B cell (primary cell): ENCODE results near the gene ABHD1. TPM values are rescaled to one million over a fixed set of nuclear protein-coding genes. Genes with fewer than 3 reads are reported as not detected.

Experiments
- ATAC-seq: fragments of 200-7000 bp; cut with Tn5 transposase; one replicate; pipeline ENCODE4 v1.10.0; 2021; ENCODE audit warnings: low read depth, mild to moderate bottlenecking, moderate number of reproducible peaks, moderate library complexity
- CTCF ChIA-PET: fragments of 350-600 bp; sonication (Branson Sonifier 250); formaldehyde crosslinking; loops from one replicate; lab custom pipeline; 2021; ENCODE audit warnings: antibody characterized with exemption, inconsistent platforms; lab: Charles Lee
- POLR2A ChIA-PET: fragments of 350-600 bp; sonication (Branson Sonifier 250); formaldehyde crosslinking; loops from one replicate; lab custom pipeline; 2021; ENCODE audit warnings: antibody characterized with exemption; lab: Charles Lee
- DNase-seq: peaks from one replicate; pipeline ENCODE4 v3.0.0; 2013
- H2AFZ ChIP-seq: 2 replicates; pipeline ENCODE4 v1.6.1; 2012; ENCODE audit warnings: mild to moderate bottlenecking, low read depth, low read length; ENCODE audit not compliant: insufficient read depth, poor library complexity, severe bottlenecking
- H3K27ac ChIP-seq, 2 donors: 1 replicate in 1 of 2; 2 replicates in 1 of 2; pipeline ENCODE4 v1.5.1; 2012 to 2013; ENCODE audit warnings: low read length in 2 of 2, mild to moderate bottlenecking in 2 of 2, moderate library complexity in 1 of 2
- H3K27me3 ChIP-seq, 4 experiments: fragments of 200-600 bp in 1 of 4; sonication (generic) in 1 of 4; replicated peaks in 1 of 4; 1 replicate in 2 of 4; 2 replicates in 2 of 4; pipeline versions ENCODE4 v1.6.1 to v1.7.0; 2013 to 2016; ENCODE audit warnings: low read length in 3 of 4, mild to moderate bottlenecking in 2 of 4, mixed read lengths in 1 of 4, moderate library complexity in 1 of 4; ENCODE audit not compliant: insufficient read depth in 4 of 4, control insufficient read depth in 3 of 4; ENCODE audit errors: control extremely low read depth in 1 of 4
- H3K36me3 ChIP-seq, 2 experiments: replicated peaks in 1 of 2; 1 replicate in 1 of 2; 2 replicates in 1 of 2; pipeline versions ENCODE4 v1.6.1 to v1.7.1; 2013; ENCODE audit warnings: low read length in 1 of 2; ENCODE audit not compliant: insufficient read depth in 2 of 2, control insufficient read depth in 1 of 2; ENCODE audit errors: control extremely low read depth in 1 of 2, extremely low read depth in 1 of 2
- H3K4me1 ChIP-seq, 2 donors: fragments of 200-600 bp in 1 of 2; sonication (generic) in 1 of 2; 1 replicate in 1 of 2; 2 replicates in 1 of 2; pipeline versions ENCODE4 v1.5.1 to v1.6.1; 2013 to 2017; ENCODE audit warnings: low read length in 2 of 2; ENCODE audit not compliant: control insufficient read depth in 2 of 2, insufficient read depth in 2 of 2
- H3K4me2 ChIP-seq: replicated peaks from 2 replicates; pipeline ENCODE3; 2012; ENCODE audit warnings: mild to moderate bottlenecking, low read depth, low read length; ENCODE audit not compliant: poor library complexity, severe bottlenecking
- H3K4me3 ChIP-seq, 5 experiments: fragments of 200-600 bp in 1 of 5; sonication (generic) in 1 of 5; 1 replicate in 3 of 5; 2 replicates in 2 of 5; pipeline versions ENCODE4 v1.5.1 to v1.7.0; 2011 to 2016; ENCODE audit warnings: low read length in 4 of 5, mild to moderate bottlenecking in 4 of 5, low read depth in 2 of 5, control low read depth in 1 of 5, moderate library complexity in 1 of 5; ENCODE audit not compliant: insufficient read depth in 1 of 5; ENCODE audit errors: control extremely low read depth in 1 of 5, extremely low read depth in 1 of 5
- H3K79me2 ChIP-seq: fragments of 200-600 bp; sonication (generic); one replicate; pipeline ENCODE4 v1.6.0; 2016; ENCODE audit warnings: low read length; ENCODE audit not compliant: control insufficient read depth, insufficient read depth
- H3K9ac ChIP-seq: fragments of 200-600 bp; sonication (generic); 2 replicates; pipeline ENCODE4 v1.6.1; 2017; ENCODE audit warnings: mild to moderate bottlenecking, low read length, moderate library complexity
- H3K9me3 ChIP-seq, 3 donors: one replicate each; pipeline versions ENCODE4 v1.6.1 to v1.7.1; 2013; ENCODE audit warnings: low read length in 2 of 3; ENCODE audit not compliant: control insufficient read depth in 2 of 3, insufficient read depth in 1 of 3; ENCODE audit errors: control extremely low read depth in 1 of 3
- H4K20me1 ChIP-seq: 2 replicates; pipeline ENCODE4 v1.6.0; 2012; ENCODE audit warnings: mild to moderate bottlenecking, low read length; ENCODE audit not compliant: insufficient read depth, control insufficient read depth, poor library complexity, severe bottlenecking
- H3K27ac Mint-ChIP-seq: one replicate; pipeline ENCODE4 v1.8.0; 2021; ENCODE audit warnings: mixed read lengths
- H3K27me3 Mint-ChIP-seq: one replicate; pipeline ENCODE4 v1.8.0; 2021; ENCODE audit warnings: mixed read lengths
- H3K4me1 Mint-ChIP-seq: one replicate; pipeline ENCODE4 v1.8.0; 2021; ENCODE audit warnings: mixed read lengths
- H3K4me3 Mint-ChIP-seq: one replicate; pipeline ENCODE4 v1.8.0; 2021; ENCODE audit warnings: mixed read lengths
- H3K9me3 Mint-ChIP-seq: one replicate; pipeline ENCODE4 v1.8.0; 2022; ENCODE audit warnings: mixed read lengths; ENCODE audit not compliant: insufficient read depth
- EZH2 ChIP-seq: IDR thresholded peaks from 2 replicates; pipeline ENCODE4 v1.6.1; 2012; ENCODE audit warnings: borderline replicate concordance, low read depth, mild to moderate bottlenecking, moderate library complexity, low read length; ENCODE audit not compliant: insufficient read depth, poor library complexity, severe bottlenecking
- WGBS: methylation state at CpG from one replicate; pipeline ENCODE4 v1.1.5; 2013; ENCODE audit warnings: missing lambda C conversion rate; ENCODE audit not compliant: insufficient coverage; 5-methylcytosine and 5-hydroxymethylcytosine counted together
- intact Hi-C: fragments of 100-400 bp; cut with micrococcal nuclease; formaldehyde crosslinking; loops from one replicate; pipeline ENCODE4 v1.10.0; 2022
- polyA plus RNA-seq: library from polyadenylated mRNA; depleted of rRNA; stranded (reverse); fragments of >200 nt; gene quantifications from 2 replicates; pipeline ENCODE4 v1.2.3, GENCODE V29; 2012
- total RNA-seq, 2 donors: library from RNA; stranded (reverse); fragments of 120-200 nt in 1 of 2; gene quantifications; 1 replicate in 1 of 2; 2 replicates in 1 of 2; pipeline versions ENCODE4 v1.2.3 to v1.2.4, GENCODE V29; 2013 to 2022
- TF ChIP-seq, protein P1 (sequence below): fragments of 200-600 bp; IDR thresholded peaks from one replicate; pipeline ENCODE4 v1.8.0; 2022; ENCODE audit warnings: antibody characterized with exemption, mild to moderate bottlenecking

ABHD1 gene
- total and polyA plus RNA-seq, 2 donors (not counting 1 experiment from before 2014, with no cell fraction given), result 1.5 to 2.7 TPM

DNA sequence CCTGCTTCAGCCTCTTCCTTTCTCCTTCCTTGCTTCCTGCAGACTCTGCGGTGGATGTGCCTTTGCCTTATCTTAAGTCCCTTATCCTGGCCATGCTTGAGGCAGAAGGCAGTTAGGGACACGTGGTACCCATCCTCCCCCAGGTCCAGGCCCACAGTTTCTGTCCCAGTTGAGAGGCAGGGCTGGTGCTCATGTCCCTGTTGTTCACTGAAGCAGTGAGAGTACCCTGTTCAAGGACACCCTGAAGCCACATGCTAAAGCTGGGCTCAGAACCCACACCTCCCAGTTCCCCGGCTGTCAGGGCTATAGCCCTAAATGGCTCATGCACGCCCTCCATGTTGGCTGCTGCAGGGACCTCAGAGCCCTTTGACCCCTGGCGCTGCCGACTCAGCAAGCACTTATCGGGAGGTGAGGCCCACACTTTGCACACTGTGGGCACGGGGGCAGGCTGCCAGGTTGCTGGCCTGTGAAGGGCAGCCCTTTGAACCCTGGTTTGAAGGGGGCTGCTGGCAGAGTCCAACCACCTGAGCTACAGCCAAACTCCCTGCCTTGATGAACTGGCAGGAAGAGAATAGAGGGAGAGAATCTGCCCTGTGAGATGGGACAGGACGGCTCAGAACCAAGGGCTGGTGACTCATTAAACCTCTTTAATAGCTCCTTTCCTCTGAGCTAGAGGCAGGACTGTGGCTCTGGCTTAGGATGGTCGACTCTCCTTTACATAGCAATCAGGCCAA, 30.8 kb upstream of the ABHD1 start:
- POLR2A ChIA-PET, result no interaction called here
- no peaks in the 10 kb centered on the region for H3K27me3 Mint-ChIP-seq
- Histone ChIP-seq H3K4me1 (peaks cover 6 to 9% of the 10 kb centered on the region in 2 donors), H3K9me3 (no peaks in the 10 kb centered on the region), H3K4me3 (no peak overlapping the region), H3K79me2 (no peaks in the 10 kb centered on the region), H2AFZ (no peak overlapping the region), H4K20me1 (no peaks in the 10 kb centered on the region), H3K27ac (no peak overlapping the region), H3K36me3 (no peaks in the 10 kb centered on the region), H3K9ac (no peak overlapping the region), H3K27me3 (no peaks in the 10 kb centered on the region), H3K4me2 (no peak overlapping the region)
- peaks cover 11% of the 10 kb centered on the region for H3K4me1 Mint-ChIP-seq
- no peak overlapping the region for H3K4me3 Mint-ChIP-seq
- 86% methylated on average over 10 of the region's 10 CpGs for WGBS
- no peak for TF ChIP-seq EZH2
- TF ChIP-seq, protein P1, sequence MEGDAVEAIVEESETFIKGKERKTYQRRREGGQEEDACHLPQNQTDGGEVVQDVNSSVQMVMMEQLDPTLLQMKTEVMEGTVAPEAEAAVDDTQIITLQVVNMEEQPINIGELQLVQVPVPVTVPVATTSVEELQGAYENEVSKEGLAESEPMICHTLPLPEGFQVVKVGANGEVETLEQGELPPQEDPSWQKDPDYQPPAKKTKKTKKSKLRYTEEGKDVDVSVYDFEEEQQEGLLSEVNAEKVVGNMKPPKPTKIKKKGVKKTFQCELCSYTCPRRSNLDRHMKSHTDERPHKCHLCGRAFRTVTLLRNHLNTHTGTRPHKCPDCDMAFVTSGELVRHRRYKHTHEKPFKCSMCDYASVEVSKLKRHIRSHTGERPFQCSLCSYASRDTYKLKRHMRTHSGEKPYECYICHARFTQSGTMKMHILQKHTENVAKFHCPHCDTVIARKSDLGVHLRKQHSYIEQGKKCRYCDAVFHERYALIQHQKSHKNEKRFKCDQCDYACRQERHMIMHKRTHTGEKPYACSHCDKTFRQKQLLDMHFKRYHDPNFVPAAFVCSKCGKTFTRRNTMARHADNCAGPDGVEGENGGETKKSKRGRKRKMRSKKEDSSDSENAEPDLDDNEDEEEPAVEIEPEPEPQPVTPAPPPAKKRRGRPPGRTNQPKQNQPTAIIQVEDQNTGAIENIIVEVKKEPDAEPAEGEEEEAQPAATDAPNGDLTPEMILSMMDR, result no peak
- intact Hi-C loops, result no loop called here
- ATAC-seq (no peak), DNase-seq (no peak)
- H3K27ac Mint-ChIP-seq, result no peak overlapping the region
- H3K9me3 Mint-ChIP-seq, result no peaks in the 10 kb centered on the region
- CTCF ChIA-PET, result interaction anchor here (0.7 to 1.3 kb wide), 2 partner anchors 187 to 189 kb away, joined by 3 to 5 read pairs; no protein-coding TSS in a partner anchor
